GM11168 (cell line): ENCODE measurements around the gene MAGI2.

Experiments
- in situ Hi-C: fragments of 300-500 bp; cut with MboI; formaldehyde crosslinking; loops from one replicate; pipeline ENCODE4 v1.12.0; 2022; ENCODE audit warnings: low sequenced_read_pairs; ENCODE audit not compliant: unreplicated experiment

Gene MAGI2

GRCh38 chr7:78490524-78490923, 962.9 kb downstream of the MAGI2 start:
- in situ Hi-C loops, result no loop called here

GRCh38 chr7:78489476-78490240, 963.8 kb downstream of the MAGI2 start:
- in situ Hi-C loops, result no loop called here

- in situ Hi-C loops, result no loop called here
Observed at GRCh38 chr7:78487464-78487863, 966.0 kb downstream of the MAGI2 start.

GRCh38 chr7:78479348-78479747, 974.1 kb downstream of the MAGI2 start:
- in situ Hi-C loops, result no loop called here

- in situ Hi-C loops, result no loop called here
Observed at GRCh38 chr7:78476851-78477405, 976.5 kb downstream of the MAGI2 start.

GRCh38 chr7:78473571-78474301, 979.7 kb downstream of the MAGI2 start:
- in situ Hi-C loops, result no loop called here

GRCh38 chr7:78473021-78473420, 980.4 kb downstream of the MAGI2 start:
- in situ Hi-C loops, result no loop called here

- in situ Hi-C loops, result no loop called here
Observed at GRCh38 chr7:78472519-78472918, 980.9 kb downstream of the MAGI2 start.

- in situ Hi-C loops, result no loop called here
Observed at GRCh38 chr7:78465894-78466293, 987.6 kb downstream of the MAGI2 start.

GRCh38 chr7:78463039-78463438, 990.4 kb downstream of the MAGI2 start:
- in situ Hi-C loops, result no loop called here

- in situ Hi-C loops, result no loop called here
Observed at GRCh38 chr7:78450706-78451105, 1002.8 kb downstream of the MAGI2 start.

- in situ Hi-C loops, result no loop called here
Observed at GRCh38 chr7:78448911-78449310, 1004.6 kb downstream of the MAGI2 start.

GRCh38 chr7:78444267-78444666, 1009.2 kb downstream of the MAGI2 start:
- in situ Hi-C loops, result no loop called here

GRCh38 chr7:78443811-78444210, 1009.7 kb downstream of the MAGI2 start:
- in situ Hi-C loops, result no loop called here

- in situ Hi-C loops, result no loop called here
Observed at GRCh38 chr7:78441737-78442136, 1011.7 kb downstream of the MAGI2 start.

GRCh38 chr7:78438433-78438832, 1015.0 kb downstream of the MAGI2 start:
- in situ Hi-C loops, result no loop called here

GRCh38 chr7:78437118-78437517, 1016.3 kb downstream of the MAGI2 start:
- in situ Hi-C loops, result no loop called here

GRCh38 chr7:78435355-78435754, 1018.1 kb downstream of the MAGI2 start:
- in situ Hi-C loops, result no loop called here

- in situ Hi-C loops, result no loop called here
Observed at GRCh38 chr7:78434281-78434680, 1019.2 kb downstream of the MAGI2 start.

- in situ Hi-C loops, result no loop called here
Observed at GRCh38 chr7:78433421-78433820, 1020.0 kb downstream of the MAGI2 start.

- in situ Hi-C loops, result no loop called here
Observed at GRCh38 chr7:78429878-78430277, 1023.6 kb downstream of the MAGI2 start.
